ENCODE results near the gene PLXND1.

Gene PLXND1

GRCh38 chr3:129600348-129600747, 6.1 kb downstream of the PLXND1 start:
- no peaks in the 10 kb centered on the region for H3K36me3 ChIP-seq
- no peak overlapping the region for H3K4me3 ChIP-seq
- no peaks in the 10 kb centered on the region for H3K9me3 ChIP-seq
- intact Hi-C loops (cut with DNase I; ENCODE audit: low total_unique reads), result loop anchor here (5.0 kb wide), 1 partner anchor 43 kb away; no protein-coding TSS in a partner anchor
- H3K4me1 ChIP-seq, result peaks cover 15 to 95% (median 93%) of the 10 kb centered on the region in 4 donors
- H3K27ac ChIP-seq, result peak overlapping the region; percentile 88 to 90
- no peaks in the 10 kb centered on the region for H3K27me3 ChIP-seq
- no peak for DNase-seq
- no peak for TF ChIP-seq CTCF (IDR thresholded peaks at IDR 0.05)

GRCh38 chr3:129599607-129600006, 6.9 kb downstream of the PLXND1 start:
- TF ChIP-seq CTCF (IDR thresholded peaks at IDR 0.05), result no peak
- Histone ChIP-seq H3K4me1 (peaks cover 15 to 99% (median 95%) of the 10 kb centered on the region in 4 donors), H3K27me3 (no peaks in the 10 kb centered on the region), H3K36me3 (no peaks in the 10 kb centered on the region), H3K4me3 (peak overlapping the region in 1 of 2 donors; percentile 2), H3K27ac (peak overlapping the region; percentile 88 to 90), H3K9me3 (no peaks in the 10 kb centered on the region)
- peak; percentile 77 to 83 for DNase-seq
- intact Hi-C loops (cut with DNase I; ENCODE audit: low total_unique reads), result loop anchor here (5.0 kb wide), 1 partner anchor 42 kb away; no protein-coding TSS in a partner anchor

- DNase-seq, result no peak
- Histone ChIP-seq H3K27me3 (no peaks in the 10 kb centered on the region), H3K36me3 (no peaks in the 10 kb centered on the region), H3K9me3 (no peaks in the 10 kb centered on the region), H3K4me3 (peak overlapping the region in 1 of 2 donors; percentile 2), H3K27ac (peak overlapping the region; percentile 88 to 90), H3K4me1 (peaks cover 12 to 99% (median 95%) of the 10 kb centered on the region in 4 donors)
- TF ChIP-seq CTCF (IDR thresholded peaks at IDR 0.05), result no peak
- intact Hi-C loops (cut with DNase I; ENCODE audit: low total_unique reads), result no loop called here
Observed at GRCh38 chr3:129599073-129599472, 7.4 kb downstream of the PLXND1 start.

DNA sequence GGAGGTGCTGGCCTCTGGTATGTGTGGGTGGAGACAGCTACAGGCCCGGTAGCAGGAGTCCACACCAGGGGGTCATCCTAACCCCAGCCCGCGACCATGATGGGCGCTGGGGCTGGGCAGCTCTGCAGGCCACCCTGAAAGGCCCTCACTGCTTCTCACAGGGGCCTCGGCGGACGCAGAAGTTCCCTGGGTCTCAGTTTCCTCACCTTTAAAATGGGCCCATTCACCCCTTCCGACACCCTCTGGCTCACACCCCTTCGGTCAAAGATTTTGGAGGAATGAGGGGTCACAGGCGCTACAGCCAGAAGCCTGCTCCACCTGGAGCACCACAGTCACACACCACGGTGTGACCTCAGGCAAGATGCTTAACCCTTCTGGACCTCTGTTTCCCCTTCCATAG, 8.0 kb downstream of the PLXND1 start:
- H3K36me3 ChIP-seq, result no peaks in the 10 kb centered on the region
- no peak for DNase-seq
- peaks cover 12 to 99% (median 95%) of the 10 kb centered on the region in 4 donors for H3K4me1 ChIP-seq
- intact Hi-C loops (cut with DNase I; ENCODE audit: low total_unique reads), result no loop called here
- TF ChIP-seq CTCF (IDR thresholded peaks at IDR 0.05), result no peak
- peak overlapping the region; percentile 88 to 90 for H3K27ac ChIP-seq
- H3K4me3 ChIP-seq, result peak overlapping the region in 1 of 2 donors; percentile 43
- H3K27me3 ChIP-seq, result no peaks in the 10 kb centered on the region
- H3K9me3 ChIP-seq, result no peaks in the 10 kb centered on the region

DNA sequence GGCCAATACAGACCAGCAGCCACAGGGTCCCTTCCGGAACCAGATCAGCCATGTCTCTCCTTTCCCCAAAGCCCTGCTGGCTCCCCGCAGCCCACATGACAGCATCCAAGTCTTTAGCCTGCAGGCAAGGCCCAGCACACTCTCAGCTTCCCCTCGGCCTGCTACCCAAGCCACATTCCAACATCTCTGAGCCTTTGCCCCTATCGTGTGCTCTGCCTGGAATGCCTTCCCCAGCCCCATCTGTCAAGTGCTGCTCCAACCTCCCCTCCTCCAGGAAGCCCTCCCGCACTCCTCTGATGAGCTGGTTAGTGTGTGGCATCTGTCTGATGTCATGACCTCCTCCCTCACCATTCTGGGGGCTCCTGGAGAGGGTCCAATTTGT, 8.5 kb downstream of the PLXND1 start:
- Histone ChIP-seq H3K36me3 (no peaks in the 10 kb centered on the region), H3K4me1 (peaks cover 16 to 99% (median 95%) of the 10 kb centered on the region in 4 donors), H3K9me3 (no peaks in the 10 kb centered on the region), H3K4me3 (peak overlapping the region in 1 of 2 donors; percentile 43), H3K27me3 (no peaks in the 10 kb centered on the region), H3K27ac (peak overlapping the region; percentile 88 to 90)
- DNase-seq, result no peak
- TF ChIP-seq CTCF (IDR thresholded peaks at IDR 0.05), result no peak
- intact Hi-C loops (cut with DNase I; ENCODE audit: low total_unique reads), result no loop called here
